Hepatocyte (in vitro differentiated cells): ENCODE results near the gene INPP4B. TPM values are rescaled to one million over a fixed set of nuclear protein-coding genes. Genes with fewer than 3 reads are reported as not detected.

Experiments used
- DNase-seq: peaks from one replicate; pipeline ENCODE4 v3.0.0-alpha.2; 2016; ENCODE audit warnings: low spot score
- H2AFZ ChIP-seq: fragments of 200-600 bp; sonication (generic); 2 replicates; pipeline ENCODE4 v1.6.0; 2016; ENCODE audit warnings: antibody characterized with exemption, mild to moderate bottlenecking
- H3K27ac ChIP-seq: fragments of 200-600 bp; sonication (generic); 2 replicates; pipeline ENCODE4 v1.5.1; 2016; ENCODE audit warnings: mild to moderate bottlenecking
- H3K27me3 ChIP-seq: fragments of 200-600 bp; sonication (generic); 2 replicates; pipeline ENCODE4 v1.6.1; 2016
- H3K36me3 ChIP-seq: fragments of 200-600 bp; sonication (generic); replicated peaks from 2 replicates; pipeline ENCODE4 v1.5.1; 2016; ENCODE audit warnings: low read depth; ENCODE audit not compliant: insufficient read depth
- H3K4me1 ChIP-seq: fragments of 200-600 bp; sonication (generic); 2 replicates; pipeline ENCODE4 v1.5.1; 2016; ENCODE audit warnings: mild to moderate bottlenecking, moderate library complexity; ENCODE audit not compliant: insufficient read depth
- H3K4me2 ChIP-seq: fragments of 200-600 bp; sonication (generic); 2 replicates; pipeline ENCODE4 v1.6.0; 2016
- H3K4me3 ChIP-seq: fragments of 200-600 bp; sonication (generic); 2 replicates; pipeline ENCODE4 v1.5.1; 2016; ENCODE audit warnings: mild to moderate bottlenecking
- H3K79me2 ChIP-seq: fragments of 200-600 bp; sonication (generic); 2 replicates; pipeline ENCODE4 v1.6.0; 2017; ENCODE audit warnings: mild to moderate bottlenecking
- H3K9me2 ChIP-seq: fragments of 200-600 bp; sonication (generic); replicated peaks from 2 replicates; pipeline ENCODE4 v1.6.0; 2017; ENCODE audit warnings: mild to moderate bottlenecking; ENCODE audit not compliant: insufficient read depth
- H3K9me3 ChIP-seq: fragments of 200-600 bp; sonication (generic); 2 replicates; pipeline ENCODE4 v1.5.1; 2016; ENCODE audit warnings: low read depth, mild to moderate bottlenecking
- H4K20me1 ChIP-seq: fragments of 200-600 bp; sonication (generic); 2 replicates; pipeline ENCODE4 v1.6.0; 2016; ENCODE audit warnings: mild to moderate bottlenecking; ENCODE audit not compliant: insufficient read depth, poor library complexity, severe bottlenecking
- EZH2 ChIP-seq: fragments of 200-600 bp; sonication (generic); IDR thresholded peaks from 2 replicates; pipeline ENCODE4 v1.6.1; 2016; ENCODE audit warnings: antibody characterized with exemption, mild to moderate bottlenecking, borderline replicate concordance
- EZH2phosphoT487 ChIP-seq: fragments of 200-600 bp; sonication (generic); IDR thresholded peaks from one replicate; pipeline ENCODE4 v1.6.1; 2018; ENCODE audit warnings: antibody characterized with exemption, mild to moderate bottlenecking, low read depth, moderate library complexity; ENCODE audit not compliant: unreplicated experiment, severe bottlenecking
- WGBS: methylation state at CpG from one replicate; pipeline ENCODE4 v1.1.6; 2016; ENCODE audit warnings: low lambda C conversion rate; ENCODE audit errors: missing lambda C conversion rate; 5-methylcytosine and 5-hydroxymethylcytosine counted together
- polyA plus RNA-seq: library from polyadenylated mRNA; unstranded; fragments of >200 nt; fragmentation: Nextera tagmentation; extraction: Ambion mirVana; gene quantifications from 2 replicates; pipeline ENCODE4 v1.2.1, GENCODE V29; 2016
- total RNA-seq: library from RNA; depleted of rRNA; stranded (reverse); fragments of >200 nt; gene quantifications from 2 replicates; pipeline ENCODE4 v1.2.3, GENCODE V29; 2014
- TF ChIP-seq, protein P1 (sequence below): fragments of 200-600 bp; sonication (generic); IDR thresholded peaks from 2 replicates; pipeline ENCODE4 v1.5.1; 2016; ENCODE audit warnings: antibody characterized with exemption, mild to moderate bottlenecking; ENCODE audit not compliant: poor library complexity

The INPP4B gene
- total and polyA plus RNA-seq, 2 experiments from 2014 or later, result 4.2 to 7.1 TPM

DNA sequence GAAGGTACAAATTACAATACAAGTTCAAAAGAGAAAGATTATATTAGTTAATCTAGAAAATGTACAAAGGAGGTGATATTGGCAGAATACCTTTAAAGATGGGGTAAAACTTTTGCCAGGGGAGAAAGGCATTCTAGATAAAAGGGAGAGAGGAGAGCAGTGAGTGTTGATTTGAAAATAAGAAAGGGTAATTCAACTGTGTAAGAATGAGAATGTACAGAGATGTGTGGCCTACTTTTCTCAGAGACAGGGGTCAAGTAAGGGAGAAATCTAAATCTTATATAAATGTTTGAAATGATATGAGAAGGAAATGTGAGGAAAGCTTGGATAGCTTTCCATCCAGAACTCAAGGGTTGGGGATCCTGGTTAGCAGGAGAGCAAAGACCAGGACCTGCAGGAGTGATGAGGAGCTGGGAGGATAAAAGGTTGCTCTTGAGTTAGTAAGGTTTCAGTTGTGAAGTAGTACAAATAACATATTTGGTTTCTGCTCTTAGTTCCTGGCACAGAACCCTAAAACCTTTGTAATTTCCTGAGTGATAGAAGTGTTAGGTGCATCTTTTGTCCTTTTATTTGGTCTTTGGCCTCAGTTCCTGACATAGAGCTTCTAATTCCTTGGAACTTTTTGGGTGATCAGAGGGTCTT is 489.9 kb downstream of the INPP4B start:
- DNase-seq, result no peak
- Histone ChIP-seq H3K27me3 (no peaks in the 10 kb centered on the region), H3K4me1 (peaks cover 11% of the 10 kb centered on the region), H3K36me3 (no peaks in the 10 kb centered on the region), H4K20me1 (no peaks in the 10 kb centered on the region), H3K9me2 (no peaks in the 10 kb centered on the region), H3K4me2 (no peak overlapping the region), H3K9me3 (no peaks in the 10 kb centered on the region), H3K79me2 (no peaks in the 10 kb centered on the region), H2AFZ (no peak overlapping the region), H3K27ac (no peak overlapping the region), H3K4me3 (no peak overlapping the region)
- TF ChIP-seq EZH2phosphoT487 (no peak), EZH2 (no peak)
- TF ChIP-seq, protein P1, sequence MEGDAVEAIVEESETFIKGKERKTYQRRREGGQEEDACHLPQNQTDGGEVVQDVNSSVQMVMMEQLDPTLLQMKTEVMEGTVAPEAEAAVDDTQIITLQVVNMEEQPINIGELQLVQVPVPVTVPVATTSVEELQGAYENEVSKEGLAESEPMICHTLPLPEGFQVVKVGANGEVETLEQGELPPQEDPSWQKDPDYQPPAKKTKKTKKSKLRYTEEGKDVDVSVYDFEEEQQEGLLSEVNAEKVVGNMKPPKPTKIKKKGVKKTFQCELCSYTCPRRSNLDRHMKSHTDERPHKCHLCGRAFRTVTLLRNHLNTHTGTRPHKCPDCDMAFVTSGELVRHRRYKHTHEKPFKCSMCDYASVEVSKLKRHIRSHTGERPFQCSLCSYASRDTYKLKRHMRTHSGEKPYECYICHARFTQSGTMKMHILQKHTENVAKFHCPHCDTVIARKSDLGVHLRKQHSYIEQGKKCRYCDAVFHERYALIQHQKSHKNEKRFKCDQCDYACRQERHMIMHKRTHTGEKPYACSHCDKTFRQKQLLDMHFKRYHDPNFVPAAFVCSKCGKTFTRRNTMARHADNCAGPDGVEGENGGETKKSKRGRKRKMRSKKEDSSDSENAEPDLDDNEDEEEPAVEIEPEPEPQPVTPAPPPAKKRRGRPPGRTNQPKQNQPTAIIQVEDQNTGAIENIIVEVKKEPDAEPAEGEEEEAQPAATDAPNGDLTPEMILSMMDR, result no peak

DNA sequence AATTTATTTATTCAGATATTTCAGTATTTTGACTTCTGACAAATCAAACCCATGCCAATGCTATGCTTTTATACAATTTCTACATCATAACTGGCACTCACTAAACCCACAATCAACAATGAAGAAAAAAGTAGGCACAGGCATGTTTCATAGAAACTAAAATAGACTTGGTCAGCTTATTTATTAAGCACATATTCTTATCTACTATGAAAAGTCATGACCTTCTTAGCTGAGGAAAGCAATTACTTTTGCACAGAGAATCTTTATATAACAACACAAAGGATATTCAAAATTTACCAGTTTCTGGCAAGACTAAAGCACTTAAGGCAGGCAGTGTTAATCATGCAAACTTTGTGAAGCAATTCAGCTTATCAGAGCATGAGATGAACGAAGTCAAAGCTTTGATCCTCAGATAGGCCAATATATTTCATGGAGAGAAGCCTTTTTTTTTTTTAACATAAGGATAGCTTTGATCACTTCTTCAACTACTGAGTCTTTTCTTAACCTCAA is 490.6 kb downstream of the INPP4B start:
- no peaks in the 10 kb centered on the region for H3K36me3 ChIP-seq
- H3K4me2 ChIP-seq, result no peak overlapping the region
- peaks cover 17% of the 10 kb centered on the region for H3K4me1 ChIP-seq
- no peak overlapping the region for H2AFZ ChIP-seq
- no peak overlapping the region for H3K4me3 ChIP-seq
- DNase-seq, result no peak
- no peaks in the 10 kb centered on the region for H4K20me1 ChIP-seq
- H3K9me3 ChIP-seq, result no peaks in the 10 kb centered on the region
- H3K9me2 ChIP-seq, result no peaks in the 10 kb centered on the region
- H3K79me2 ChIP-seq, result no peaks in the 10 kb centered on the region
- TF ChIP-seq, protein P1, result no peak
- no peak for TF ChIP-seq EZH2
- no peak for TF ChIP-seq EZH2phosphoT487
- 17% methylated on average over 1 of the region's 1 CpG for WGBS
- no peaks in the 10 kb centered on the region for H3K27me3 ChIP-seq
- H3K27ac ChIP-seq, result no peak overlapping the region

DNA sequence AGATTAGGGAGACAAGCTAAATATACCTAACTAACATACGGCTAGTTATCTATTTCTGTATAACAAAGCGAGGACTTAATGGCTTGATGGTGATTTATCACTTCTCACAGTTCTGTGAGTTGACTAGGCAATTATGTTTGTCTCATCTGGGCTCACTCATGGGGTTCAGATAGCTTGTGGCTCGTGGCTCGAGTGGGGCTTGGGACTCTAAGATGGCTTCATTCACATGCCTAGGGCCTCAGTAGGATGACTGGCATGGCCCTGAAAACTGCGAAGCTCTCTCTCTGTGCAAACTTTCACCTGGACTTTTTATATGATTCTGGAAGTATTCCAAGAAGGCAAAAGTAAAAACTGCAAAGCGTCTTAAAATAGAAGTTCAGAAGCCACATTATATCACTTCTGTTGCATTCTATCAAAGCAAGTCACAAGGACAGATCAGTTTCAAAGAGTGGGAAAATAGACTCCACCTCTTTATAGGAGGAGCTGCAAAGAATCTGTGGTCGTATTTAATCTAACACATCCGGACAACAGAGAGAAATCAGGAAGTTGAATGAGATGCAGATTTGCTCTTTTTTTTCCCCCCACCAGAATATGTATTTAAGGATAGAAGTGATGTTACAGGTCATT is 491.2 kb downstream of the INPP4B start:
- Histone ChIP-seq H3K9me3 (no peaks in the 10 kb centered on the region), H3K36me3 (no peaks in the 10 kb centered on the region), H3K4me2 (no peak overlapping the region), H2AFZ (no peak overlapping the region), H3K4me1 (peaks cover 18% of the 10 kb centered on the region), H3K79me2 (no peaks in the 10 kb centered on the region), H3K9me2 (no peaks in the 10 kb centered on the region), H3K27ac (no peak overlapping the region), H3K4me3 (no peak overlapping the region), H3K27me3 (no peaks in the 10 kb centered on the region), H4K20me1 (no peaks in the 10 kb centered on the region)
- DNase-seq, result no peak
- no peak for TF ChIP-seq EZH2phosphoT487
- TF ChIP-seq, protein P1, result no peak
- no peak for TF ChIP-seq EZH2
- 65% methylated on average over 8 of the region's 8 CpGs for WGBS
